ENCODE data around the gene PTPDC1. TPM values are rescaled to one million over a fixed set of nuclear protein-coding genes. Genes with fewer than 3 reads are reported as not detected.

PTPDC1 gene
- total and polyA plus RNA-seq, 2 of the 8 experiments (the other 6 are each of a cell fraction or from before 2014, with no cell fraction given), result 4.1 to 7.3 TPM

GRCh38 chr9:94080249-94080648 lies 4.0 kb upstream of the PTPDC1 start:
- CTCF ChIA-PET (ENCODE audit: partially characterized antibody), result interaction anchor here (0.5 to 1.4 kb wide), 2 partner anchors 15 to 935 kb away, joined by 4 to 5 read pairs; no protein-coding TSS in a partner anchor
- Histone ChIP-seq H4K5ac (ENCODE audit: insufficient read length, low read depth, low read length) (no peak overlapping the region), H3K36me3 (ENCODE audit: control insufficient read depth in 2 of 4, insufficient read depth in 4 of 4, low read length in 3 of 4) (no peaks in the 10 kb centered on the region), H3K79me1 (ENCODE audit: low read depth, low read length) (no peaks in the 10 kb centered on the region), H3K9ac (replicated peaks in 1 of 4; ENCODE audit: extremely low read depth in 1 of 4, low read depth in 3 of 4, low read length in 3 of 4) (no peak overlapping the region), H3K27ac (ENCODE audit: low read depth, low read length) (no peak overlapping the region), H3K18ac (ENCODE audit: extremely low read depth, low read length) (no peak overlapping the region), H2BK120ac (replicated peaks; ENCODE audit: low read depth, low read length) (no peak overlapping the region), H3K4me2 (ENCODE audit: insufficient read depth in 1 of 2, low read depth in 2 of 2, low read length in 2 of 2) (no peak overlapping the region), H3K14ac (ENCODE audit: insufficient read length) (no peak overlapping the region), H2BK15ac (ENCODE audit: low read length) (no peak overlapping the region), H2AK5ac (ENCODE audit: low read depth, low read length) (no peak overlapping the region), H3K79me2 (ENCODE audit: control insufficient read depth in 1 of 2, insufficient read depth in 2 of 2, low read length in 2 of 2) (no peaks in the 10 kb centered on the region), H2BK5ac (ENCODE audit: low read depth, low read length) (no peak overlapping the region), H4K8ac (ENCODE audit: extremely low read depth, insufficient read depth, low read length) (no peak overlapping the region), H2AFZ (ENCODE audit: low read length) (no peak overlapping the region), H3K9me3 (ENCODE audit: insufficient read depth in 2 of 2, low read depth in 1 of 2, low read length in 1 of 2) (no peaks in the 10 kb centered on the region), H3K4me3 (ENCODE audit: extremely low read depth in 1 of 4, insufficient read depth in 2 of 4, low read depth in 3 of 4, low read length in 4 of 4) (no peak overlapping the region), H4K20me1 (replicated peaks in 1 of 2; ENCODE audit: control insufficient read depth in 1 of 2, insufficient read depth in 2 of 2, low read length in 2 of 2) (no peaks in the 10 kb centered on the region), H2BK12ac (ENCODE audit: low read depth, low read length) (no peak overlapping the region), H3K56ac (replicated peaks; ENCODE audit: insufficient read length, low read depth, low read length) (no peak overlapping the region), H3K23ac (ENCODE audit: insufficient read length) (no peak overlapping the region), H2BK20ac (ENCODE audit: low read length) (no peak overlapping the region), H4K91ac (replicated peaks; ENCODE audit: insufficient read length, low read length) (no peak overlapping the region), H3K4ac (replicated peaks; ENCODE audit: insufficient read length, low read depth, low read length) (no peak overlapping the region), H3K23me2 (ENCODE audit: low read depth, low read length) (no peaks in the 10 kb centered on the region), H3K4me1 (replicated peaks in 1 of 4; ENCODE audit: control insufficient read depth in 3 of 4, insufficient read depth in 4 of 4, low read length in 3 of 4) (peaks cover 0 to 4% (median 0%) of the 10 kb centered on the region in 4 experiments; a peak in 2 of 7 replicates), H3K27me3 (replicated peaks in 1 of 4; ENCODE audit: control insufficient read depth in 3 of 4, extremely low read depth in 1 of 4, insufficient read depth in 3 of 4, low read length in 3 of 4) (no peaks in the 10 kb centered on the region)
- TF ChIP-seq GABPA (IDR thresholded peaks at IDR 0.05; ENCODE audit: borderline replicate concordance, insufficient read depth, low read length) (no peak), EGR1 (IDR thresholded peaks at IDR 0.05; ENCODE audit: borderline replicate concordance, low read depth, low read length) (no peak), SUZ12 (IDR thresholded peaks at IDR 0.05; ENCODE audit: low read length) (no peak), SIX5 (IDR thresholded peaks at IDR 0.05; ENCODE audit: low read depth, low read length) (no peak), RBBP5 (IDR thresholded peaks at IDR 0.05; ENCODE audit: borderline replicate concordance, low read depth, low read length) (no peak), NRF1 (IDR thresholded peaks at IDR 0.05; ENCODE audit: low read depth, low read length) (no peak), POLR2AphosphoS5 (IDR thresholded peaks at IDR 0.05; ENCODE audit: low read depth, low read length) (no peak), JUN (IDR thresholded peaks at IDR 0.05; ENCODE audit: low read depth, low read length) (no peak), RNF2 (IDR thresholded peaks at IDR 0.05; ENCODE audit: borderline replicate concordance, low read depth, low read length, missing control alignments, poor library complexity, severe bottlenecking) (no peak), E2F6 (IDR thresholded peaks at IDR 0.05) (no peak), ASH2L (IDR thresholded peaks at IDR 0.05; ENCODE audit: low read length) (no peak)
- TF ChIP-seq, protein P1, sequence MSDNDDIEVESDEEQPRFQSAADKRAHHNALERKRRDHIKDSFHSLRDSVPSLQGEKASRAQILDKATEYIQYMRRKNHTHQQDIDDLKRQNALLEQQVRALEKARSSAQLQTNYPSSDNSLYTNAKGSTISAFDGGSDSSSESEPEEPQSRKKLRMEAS (IDR thresholded peaks at IDR 0.05), result no peak
- POLR2A ChIA-PET (ENCODE audit: partially characterized antibody), result interaction anchor here (1.0 to 1.4 kb wide), 3 partner anchors 14 to 101 kb away, joined by 3 read pairs; no protein-coding TSS in a partner anchor
- DNase-seq (ENCODE audit: low read depth in 1 of 2, low spot score in 2 of 2) (no peak), FAIRE-seq (no peak)
- 90% methylated on average over 2 of the region's 2 CpGs; no CpG with 5 or more reads in 1 of the 2 experiments for WGBS, 2 experiments (ENCODE audit: extremely low coverage in 1 of 2, insufficient coverage in 1 of 2, insufficient read length in 1 of 2, insufficient replicate concordance in 2 of 2, low coverage in 1 of 2, low lambda C conversion rate in 2 of 2, missing lambda C conversion rate in 1 of 2)
